Measurements from ENCODE around the gene CYP1A2. TPM values are rescaled to one million over a fixed set of nuclear protein-coding genes. Genes with fewer than 3 reads are reported as not detected.
A peak's percentile ranks its signal among the peaks of the same experiment; 100 is the strongest.

Gene CYP1A2
- polyA plus RNA-seq, 1 of the 3 experiments (the other 2 are of a cell fraction): not detected

GRCh38 chr15:74768099-74768770 lies 19.6 kb downstream of the CYP1A2 start (continued):
- no peak for TF ChIP-seq ZBTB33 (IDR thresholded peaks at IDR 0.05; ENCODE audit: borderline replicate concordance, low read depth)

GRCh38 chr15:74768771-74769342 lies 20.2 kb downstream of the CYP1A2 start:
- DNase-seq: peak; percentile 84
- Histone ChIP-seq H3K27ac (ENCODE audit: low read depth in 2 of 2, low read length in 1 of 2) (no peak overlapping the region), H3K36me3 (replicated peaks in 1 of 2; ENCODE audit: control insufficient read depth in 1 of 2, insufficient read depth in 2 of 2, low read length in 1 of 2) (no peaks in the 10 kb centered on the region), H3K27me3 (ENCODE audit: insufficient read depth) (peaks cover 8% of the 10 kb centered on the region; the same call in 1 of the 2 replicates), H3K4me2 (peak overlapping the region; percentile 65; the same call in 1 of the 2 replicates), H2AFZ (ENCODE audit: low read depth) (0 out of 2 replicates have a peak overlapping the region, but pooled peaks have one; percentile 42), H3K9me2 (no peaks in the 10 kb centered on the region), H3K4me1 (ENCODE audit: control insufficient read depth in 1 of 2, insufficient read depth in 2 of 2, low read depth in 1 of 2, low read length in 1 of 2) (peaks cover 0 to 5% of the 10 kb centered on the region in 2 experiments; a peak in 1 of 4 replicates), H4K20me1 (ENCODE audit: insufficient read depth) (no peaks in the 10 kb centered on the region), H3K9ac (no peak overlapping the region), H3F3A (replicated peaks; ENCODE audit: insufficient read depth) (peaks cover 3% of the 10 kb centered on the region), H3K9me3 (no peaks in the 10 kb centered on the region), H3K4me3 (ENCODE audit: low read depth in 2 of 2, low read length in 1 of 2) (no peak overlapping the region; a peak in 1 of 4 replicates), H3K79me2 (ENCODE audit: insufficient read depth) (no peaks in the 10 kb centered on the region)
- POLR2A ChIA-PET: interaction anchor here (0.6 to 2.6 kb wide), 4 partner anchors 13 to 140 kb away, joined by 4 to 15 read pairs (median 6); no protein-coding TSS in a partner anchor
- TF ChIP-seq GABPA (IDR thresholded peaks at IDR 0.05; ENCODE audit: low read depth) (no peak), RCOR1 (IDR thresholded peaks at IDR 0.05; ENCODE audit: low read length) (no peak), NFIC (IDR thresholded peaks at IDR 0.05; ENCODE audit: borderline replicate concordance) (no peak), SMC3 (IDR thresholded peaks at IDR 0.05; ENCODE audit: low read depth, low read length) (peak; percentile 87), FOXJ3 (CRISPR knock-in tag; IDR thresholded peaks at IDR 0.05) (no peak), CTCF (IDR thresholded peaks at IDR 0.05) (peak; percentile 87), MAX (IDR thresholded peaks at IDR 0.05; ENCODE audit: low read depth) (peak; percentile 49; the same call in 1 of the 2 replicates), PBX3 (IDR thresholded peaks at IDR 0.05) (peak; percentile 18; the same call in 1 of the 2 replicates), RAD21 (IDR thresholded peaks at IDR 0.05; ENCODE audit: low read length) (peak; percentile 88)
- CTCF ChIA-PET: interaction anchor here (0.6 to 24.3 kb wide), 82 partner anchors 8 to 406 kb away, joined by 3 to 1109 read pairs (median 6); partner anchors contain the start of genes ARID3B, CLK3, COX5A and CPLX3
- 0% methylated on average over 9 of the region's 9 CpGs for WGBS (ENCODE audit: low lambda C conversion rate)

Data from SK-N-SH (cell line).